Right forelimb (tissue), 1 donor: Measurements from ENCODE around the gene PRAMEF13.
"Not testable (repeated sequence)": the region's sequence is repeated elsewhere in the genome, so short reads cannot be mapped to it uniquely, and the experiment has no call there.

Experiments used
- DNase-seq: peaks from one replicate; pipeline ENCODE4 v3.0.0-alpha.2; 2018

The PRAMEF13 gene

DNA sequence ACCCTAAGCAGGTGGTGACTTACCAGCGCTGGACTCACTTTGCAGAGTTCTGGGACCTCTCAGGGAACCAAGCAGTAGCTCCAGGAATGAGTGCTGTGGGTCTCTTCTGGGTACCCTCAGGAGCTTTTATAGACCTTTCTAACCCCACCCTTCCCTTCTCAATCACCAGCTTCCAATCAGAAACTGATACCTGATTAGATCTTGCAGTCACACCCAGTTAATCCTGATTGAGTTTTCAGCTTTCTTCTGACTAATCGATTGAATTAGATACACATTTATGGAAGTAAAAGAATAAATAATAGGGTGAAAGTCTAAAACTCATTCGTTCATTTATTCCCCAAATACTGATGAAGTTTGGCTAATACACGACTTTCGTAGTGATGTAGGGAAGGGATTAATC is at the start of gene PRAMEF13:
Gene PRAMEF13 (minus strand): TSS at position 101 of the 400 bp plus-strand sequence. CDS start 1,820 bp downstream, outside the sequence.
- DNase-seq = not testable (repeated sequence)

DNA sequence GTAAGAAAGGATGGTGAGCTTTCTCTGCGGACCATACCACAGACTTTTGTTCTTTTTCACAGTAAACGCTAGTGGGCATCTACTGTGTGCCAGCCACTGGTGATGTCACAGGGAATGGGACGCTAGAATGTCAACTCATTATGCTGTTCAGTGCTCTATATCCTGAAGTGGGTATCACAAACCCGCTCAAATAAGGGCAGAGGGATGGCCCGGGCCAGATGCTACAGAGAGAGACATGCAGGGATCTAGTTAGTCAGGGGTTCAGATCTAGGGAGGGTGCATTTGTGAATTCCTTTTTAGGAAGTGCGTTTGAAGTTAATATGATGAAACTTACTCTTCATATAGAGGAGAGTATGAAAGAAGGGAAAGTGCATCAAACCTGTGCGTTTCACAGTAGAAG is 45.9 kb upstream of the PRAMEF13 start:
- not testable (repeated sequence) for DNase-seq

- DNase-seq = not testable (repeated sequence)
Observed at GRCh38 chr1:13246554-13246871, 45.3 kb upstream of the PRAMEF13 start.

DNA sequence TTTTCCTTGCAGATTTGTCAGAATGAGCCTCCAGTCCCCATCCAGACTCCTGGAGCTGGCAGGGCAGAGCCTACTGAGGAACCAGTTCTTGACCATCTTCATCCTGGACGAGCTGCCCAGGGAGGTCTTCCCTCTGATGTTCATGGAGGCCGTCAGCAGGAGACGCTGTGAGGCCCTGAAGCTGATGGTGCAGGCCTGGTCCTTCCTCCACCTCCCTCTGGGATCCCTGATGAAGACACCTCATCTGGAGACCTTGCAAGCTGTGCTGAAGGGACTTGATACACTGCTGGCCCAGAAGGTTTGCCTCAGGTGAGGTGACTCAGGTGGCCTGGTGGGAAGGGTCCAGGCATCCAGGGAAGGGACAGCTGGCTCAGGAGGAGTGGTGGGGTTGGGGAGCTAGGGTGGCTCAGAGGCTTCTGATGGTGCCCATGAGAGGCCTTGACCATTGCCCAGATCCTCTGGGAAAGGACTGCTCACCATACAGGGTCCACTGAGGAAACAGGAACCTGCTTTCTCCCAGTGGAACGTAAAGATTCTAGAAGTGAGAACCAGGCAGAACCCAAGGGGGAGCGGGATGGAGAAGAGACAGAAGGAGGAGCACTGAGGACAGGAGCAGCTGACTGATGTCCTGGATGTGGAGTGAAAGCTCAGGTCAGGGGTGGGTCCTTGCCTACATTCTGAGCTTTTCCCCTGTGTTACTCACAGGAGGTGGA is 44.8 kb upstream of the PRAMEF13 start:
- not testable (repeated sequence) for DNase-seq

GRCh38 chr1:13243536-13244263 is 42.5 kb upstream of the PRAMEF13 start:
- not testable (repeated sequence) for DNase-seq

- not testable (repeated sequence) for DNase-seq
Observed at GRCh38 chr1:13239633-13240032, 38.4 kb upstream of the PRAMEF13 start.

- DNase-seq = not testable (repeated sequence)
Observed at GRCh38 chr1:13237572-13237971, 36.4 kb upstream of the PRAMEF13 start.

- not testable (repeated sequence) for DNase-seq
Observed at GRCh38 chr1:13234057-13234456, 32.8 kb upstream of the PRAMEF13 start.

DNA sequence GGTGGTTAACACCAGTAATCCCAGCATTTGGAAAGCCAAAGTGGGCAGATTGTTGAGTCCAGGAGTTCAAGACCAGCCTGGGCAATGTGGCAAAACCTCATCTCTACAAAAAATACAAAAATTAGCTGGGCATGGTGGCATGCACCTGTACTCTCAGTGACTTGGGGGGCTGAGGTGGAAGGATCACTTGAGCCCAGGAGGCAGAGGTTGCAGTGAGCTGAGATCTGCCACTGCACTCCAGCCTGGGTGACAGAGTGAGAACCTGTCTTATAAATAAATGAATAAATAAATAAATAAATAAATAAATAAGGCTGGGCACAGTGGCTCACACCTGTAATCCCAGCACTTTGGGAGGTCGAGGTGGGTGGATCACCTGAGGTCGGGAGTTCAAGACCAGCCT is 30.8 kb upstream of the PRAMEF13 start:
- not testable (repeated sequence) for DNase-seq

DNA sequence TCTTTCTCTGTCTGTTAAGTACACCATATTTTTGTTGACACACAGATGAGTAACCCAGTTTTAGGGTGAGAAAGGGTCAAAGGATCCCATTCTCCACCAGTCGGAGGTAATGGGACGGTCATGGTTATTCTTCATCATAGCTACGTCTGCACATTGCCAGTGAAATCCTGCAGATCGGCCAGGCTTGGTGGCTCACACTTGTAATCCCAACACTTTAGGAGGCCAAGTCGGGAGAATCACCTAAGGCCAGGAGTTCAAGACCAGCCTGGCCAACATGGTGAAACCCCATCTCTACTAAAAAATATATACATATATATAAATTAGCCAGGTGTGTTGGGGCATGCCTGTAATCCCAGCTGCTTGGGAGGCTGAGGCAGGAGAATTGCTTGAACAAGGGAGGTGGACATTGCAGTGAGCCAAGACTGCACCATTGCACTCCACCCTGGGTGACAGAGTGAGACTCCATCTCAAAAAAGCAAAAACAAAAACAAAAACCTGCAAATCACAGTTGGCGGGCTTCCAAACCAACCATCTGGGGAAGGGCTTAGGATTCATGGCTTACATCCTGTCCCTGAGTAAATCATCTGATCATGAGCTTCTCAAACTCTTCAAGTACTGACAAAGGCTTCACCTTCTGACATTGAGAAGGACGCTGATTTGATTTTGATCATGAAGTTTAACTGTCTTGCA is 30.0 kb upstream of the PRAMEF13 start:
- not testable (repeated sequence) for DNase-seq

DNA sequence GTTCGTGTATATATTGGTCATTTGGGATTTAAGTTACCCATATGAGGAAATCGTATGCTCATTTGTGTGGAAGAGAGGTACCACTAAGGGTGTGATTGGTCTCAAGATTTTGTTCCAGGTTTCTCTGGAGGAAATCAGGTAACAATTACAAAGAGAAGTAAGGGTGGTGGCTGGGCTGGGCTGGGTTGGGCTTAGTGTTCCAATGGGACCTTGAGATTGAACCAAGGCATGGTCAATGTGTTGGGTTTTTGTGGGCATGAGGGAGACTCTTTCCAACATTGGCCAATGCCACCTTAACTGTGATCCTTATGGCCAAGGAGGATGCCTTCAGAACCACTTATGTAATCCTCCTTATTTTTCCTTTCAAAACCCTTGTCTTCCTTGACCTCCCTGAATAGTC is 29.4 kb upstream of the PRAMEF13 start:
- DNase-seq = not testable (repeated sequence)

DNA sequence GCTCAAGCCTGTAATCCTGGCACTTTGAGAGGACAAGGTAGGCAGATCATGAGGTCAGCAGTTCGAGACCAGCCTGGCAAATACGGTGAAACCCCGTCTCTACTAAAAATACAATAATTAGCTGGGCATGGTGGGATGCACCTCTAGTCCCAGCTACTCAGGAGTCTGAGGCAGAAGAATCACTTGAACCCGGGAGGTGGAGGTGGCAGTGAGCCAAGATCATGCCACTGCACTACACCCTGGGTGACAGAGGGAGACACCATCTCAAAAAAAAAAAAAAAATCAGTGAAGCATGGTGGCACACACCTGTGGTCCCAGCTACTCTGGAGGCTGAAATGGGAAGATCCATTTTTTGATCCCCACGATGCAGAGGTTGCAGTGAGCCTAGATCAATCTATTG is 28.9 kb upstream of the PRAMEF13 start:
- not testable (repeated sequence) for DNase-seq

DNA sequence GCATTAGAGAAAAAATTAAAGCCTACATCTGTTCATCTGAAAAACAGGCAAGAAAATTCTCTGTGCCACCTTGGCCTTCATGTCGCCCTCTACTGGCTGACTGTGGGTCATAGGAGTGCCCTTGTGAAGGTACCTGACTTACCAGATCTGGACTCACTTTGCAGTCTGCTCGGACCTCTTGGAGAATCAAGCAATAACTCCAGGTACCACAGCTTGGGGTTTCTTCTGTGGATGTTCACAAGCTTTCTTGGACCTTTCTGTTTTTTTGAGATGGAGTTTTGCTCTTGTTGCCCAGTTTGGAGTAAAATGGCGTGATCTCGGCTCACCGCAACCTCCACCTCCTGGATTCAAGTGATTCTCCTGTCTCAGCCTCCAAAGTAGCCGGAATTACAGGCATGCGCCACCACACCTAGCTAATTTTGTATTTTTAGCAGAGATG is 27.2 kb upstream of the PRAMEF13 start:
- no peak for DNase-seq

GRCh38 chr1:13227271-13228055 is 26.3 kb upstream of the PRAMEF13 start:
- DNase-seq = not testable (repeated sequence)

GRCh38 chr1:13225675-13226204 is 24.5 kb upstream of the PRAMEF13 start, which contains the start of gene PRAMEF18:
Gene PRAMEF18, minus strand, starts transcription at chr1:13226154. Its CDS starts 48 bp downstream, at chr1:13226106.
- DNase-seq = not testable (repeated sequence)

GRCh38 chr1:13224480-13225060 is 23.4 kb upstream of the PRAMEF13 start:
- DNase-seq = no peak

DNA sequence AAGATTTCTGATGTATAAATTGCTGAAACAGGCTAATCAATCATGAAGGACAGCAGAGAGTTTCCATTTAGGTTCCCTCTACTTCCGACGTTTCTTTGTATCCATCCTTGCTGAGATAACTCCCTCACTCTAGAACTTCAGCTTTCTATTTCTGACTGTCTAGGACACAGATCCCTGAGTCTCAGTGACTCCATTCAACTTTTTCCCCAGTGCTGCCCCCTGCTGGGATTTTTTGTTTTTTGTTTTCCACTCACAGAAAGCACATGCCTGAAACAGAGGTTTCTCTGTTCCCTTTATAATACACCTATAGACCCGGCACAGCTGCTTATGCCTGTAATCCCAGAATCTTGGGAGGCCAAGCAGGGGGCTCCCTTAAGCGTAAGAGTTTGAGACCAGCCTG is 21.6 kb upstream of the PRAMEF13 start:
- not testable (repeated sequence) for DNase-seq

GRCh38 chr1:13219203-13219602 is 18.0 kb upstream of the PRAMEF13 start:
- not testable (repeated sequence) for DNase-seq

DNA sequence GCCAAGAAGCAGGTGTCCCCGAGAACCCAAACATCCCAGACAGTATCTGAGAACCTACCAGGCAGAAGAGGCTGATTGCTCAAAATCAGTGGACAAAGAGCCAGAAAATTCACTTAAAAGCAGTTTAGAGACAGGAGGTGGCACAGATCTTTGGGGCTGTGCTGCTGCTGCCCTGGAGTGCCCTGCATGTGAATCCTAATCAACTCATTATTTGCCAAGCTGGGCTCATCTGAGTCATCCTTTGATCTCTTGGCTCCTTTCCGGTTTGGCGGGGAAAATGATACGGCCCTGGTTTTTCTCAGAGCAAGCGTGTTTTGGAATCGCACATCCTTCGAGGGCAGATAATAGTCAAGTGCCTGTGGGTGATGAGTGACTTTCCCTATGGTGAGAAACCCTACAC is 15.4 kb upstream of the PRAMEF13 start:
- DNase-seq = not testable (repeated sequence)

GRCh38 chr1:13208712-13209111 is 7.5 kb upstream of the PRAMEF13 start:
- DNase-seq = not testable (repeated sequence)

DNA sequence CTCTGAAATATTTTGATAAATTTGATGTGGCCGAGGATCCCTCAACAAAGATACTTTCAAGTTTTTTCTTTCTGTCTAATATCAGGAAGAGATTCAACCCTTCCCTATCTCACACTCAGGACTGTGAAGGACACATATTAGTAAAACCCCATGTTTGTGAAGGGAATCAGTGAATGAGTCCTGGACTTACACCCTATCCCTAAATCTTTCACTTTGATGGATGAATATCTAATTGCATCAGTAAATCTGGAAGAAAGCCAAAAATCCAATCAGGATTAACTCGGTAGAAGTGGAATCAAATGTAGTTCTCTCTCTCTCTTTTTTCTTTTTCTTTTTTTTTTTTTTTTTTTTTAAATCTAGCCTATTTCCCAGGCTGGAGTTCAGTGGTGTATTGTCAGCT is 29.7 kb downstream of the PRAMEF13 start, which contains the start of gene PRAMEF9:
Gene PRAMEF9 (plus strand): TSS at position 301 of the 400 bp plus-strand sequence. CDS start 3,433 bp downstream, outside the sequence.
- not testable (repeated sequence) for DNase-seq

DNA sequence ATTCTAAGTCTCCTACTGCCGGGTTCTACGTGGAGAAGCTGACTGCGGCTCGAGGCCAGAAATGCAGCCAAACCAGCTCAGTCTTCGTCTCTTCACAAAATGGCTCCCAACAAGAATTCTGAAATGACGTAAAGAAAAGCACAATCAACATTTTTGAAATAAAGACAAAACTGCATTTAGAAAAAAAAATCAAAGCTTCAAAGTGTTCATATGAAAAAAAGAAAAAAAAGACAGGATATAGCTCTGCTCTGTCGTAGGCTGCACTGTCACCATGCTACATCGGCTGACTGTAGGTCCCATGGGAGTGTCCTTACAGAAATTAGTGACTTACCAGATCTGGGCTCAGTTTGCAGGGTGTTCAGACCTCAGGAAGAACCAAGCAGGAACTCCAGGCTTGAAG is 35.7 kb downstream of the PRAMEF13 start, which contains the start of gene HNRNPCL4:
Gene HNRNPCL4 (minus strand): TSS at position 101 of the 400 bp plus-strand sequence. CDS start 164 bp downstream, outside the sequence.
- not testable (repeated sequence) for DNase-seq
